NCI-H774 (cell line): ENCODE data around the gene GALNT10.

ENCODE experiments used
- DNase-seq: peaks from one replicate; lab custom pipeline; 2025; lab: John Stamatoyannopoulos, UW

The GALNT10 gene

DNA sequence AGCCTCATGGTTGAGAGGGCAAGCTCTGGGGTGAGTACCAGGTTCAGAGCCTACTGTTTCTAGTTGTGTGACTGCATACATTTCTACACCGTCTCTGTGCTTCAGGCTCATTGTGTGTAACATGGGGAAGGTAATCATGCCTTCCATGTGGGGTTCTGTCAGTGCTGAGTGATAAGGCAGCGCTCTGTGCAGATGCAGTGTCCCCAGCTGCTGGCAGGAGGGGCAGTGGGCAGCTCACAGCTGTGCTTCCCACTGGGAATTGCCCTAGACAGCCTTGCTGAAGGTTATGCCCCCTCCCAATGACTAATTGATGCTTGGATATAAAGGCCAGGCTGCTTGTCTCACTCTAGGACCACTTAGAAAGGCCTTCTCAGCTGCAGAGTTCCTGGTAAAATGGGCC, 133.5 kb downstream of the GALNT10 start:
- DNase-seq, result no peak

DNA sequence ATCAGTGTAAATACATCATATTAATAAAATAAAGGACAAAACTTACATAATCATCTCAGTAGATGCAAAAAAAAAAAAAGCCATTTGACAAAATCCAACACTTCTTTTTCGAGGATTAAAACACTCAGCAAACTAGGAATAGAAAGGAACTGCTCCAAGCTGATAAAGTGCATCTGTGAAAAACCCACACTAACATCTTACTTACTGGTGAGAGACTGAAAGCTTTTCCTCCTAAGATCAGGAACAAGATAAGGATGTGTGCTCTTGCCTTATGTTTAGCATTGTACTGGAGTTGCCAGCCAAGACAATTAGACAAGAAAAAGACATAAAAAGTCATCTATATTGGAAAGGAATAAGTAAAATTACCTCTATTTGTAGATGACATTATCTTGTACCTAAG, 135.0 kb downstream of the GALNT10 start:
- DNase-seq, result no peak

DNA sequence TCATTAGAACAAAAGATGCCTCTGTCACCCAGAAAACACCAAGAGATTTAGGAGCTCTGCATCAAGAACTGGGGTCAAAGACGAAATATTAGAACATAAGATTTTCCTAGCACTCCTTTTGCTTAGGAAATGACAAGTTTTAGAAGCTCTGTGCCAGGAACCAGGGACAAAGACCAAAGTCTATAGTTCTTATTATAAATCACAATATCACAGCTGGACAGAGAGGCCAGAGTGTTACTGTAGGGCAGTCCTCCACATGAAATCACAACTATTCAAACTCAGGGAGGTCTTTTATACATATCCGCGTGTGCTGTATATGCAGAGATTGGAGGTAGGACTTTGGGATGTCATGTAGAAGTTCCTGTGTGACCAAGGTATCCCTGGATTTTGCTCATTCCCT, 138.5 kb downstream of the GALNT10 start:
- no peak for DNase-seq

DNA sequence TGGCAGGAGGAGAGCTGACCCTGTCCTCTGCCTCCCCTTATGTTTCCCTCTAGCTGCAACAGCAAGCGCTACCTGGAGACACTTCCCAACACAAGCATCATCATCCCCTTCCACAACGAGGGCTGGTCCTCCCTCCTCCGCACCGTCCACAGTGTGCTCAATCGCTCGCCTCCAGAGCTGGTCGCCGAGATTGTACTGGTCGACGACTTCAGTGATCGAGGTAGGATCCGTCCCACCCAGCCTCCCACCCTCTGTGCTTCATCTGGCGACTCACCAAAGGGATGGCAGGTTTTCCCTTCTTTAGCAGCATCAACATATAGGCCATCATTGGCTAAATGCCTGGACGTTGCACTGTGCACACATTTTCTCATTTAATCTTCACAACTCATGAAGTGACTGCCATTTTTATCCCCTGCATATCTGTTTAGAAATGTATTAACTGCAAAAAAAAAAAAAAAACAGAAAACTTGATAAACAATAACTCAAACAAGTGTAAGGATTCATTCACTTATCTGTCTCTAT, 139.0 kb downstream of the GALNT10 start:
- no peak for DNase-seq

DNA sequence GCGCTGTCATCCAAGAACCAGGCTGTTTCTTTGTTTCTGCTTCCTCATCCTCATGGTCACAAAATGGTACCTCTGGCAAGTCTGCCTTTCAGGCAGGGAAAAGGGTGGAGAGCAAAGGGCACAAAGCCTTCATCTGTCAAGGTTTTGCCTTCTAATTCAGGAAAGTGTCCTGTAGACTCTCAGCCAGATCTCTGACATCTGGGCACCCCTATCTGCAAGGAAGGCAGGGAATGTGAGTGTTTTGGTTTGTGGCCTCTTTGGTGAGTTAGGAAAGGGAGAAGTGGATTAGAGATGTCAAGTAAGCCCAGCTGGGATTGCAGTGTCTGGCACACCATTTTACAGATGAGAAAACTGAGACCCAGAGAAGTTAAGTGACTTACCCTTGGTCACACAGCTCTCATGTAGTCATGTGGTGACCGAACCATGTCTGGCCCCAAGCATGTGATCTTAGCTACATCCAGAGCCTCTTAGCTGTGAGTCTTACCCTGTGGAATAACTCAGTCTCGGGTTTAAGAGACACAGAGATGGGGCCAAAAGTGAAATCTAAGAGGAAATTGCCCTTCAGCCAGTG, 139.6 kb downstream of the GALNT10 start:
- DNase-seq, result no peak

DNA sequence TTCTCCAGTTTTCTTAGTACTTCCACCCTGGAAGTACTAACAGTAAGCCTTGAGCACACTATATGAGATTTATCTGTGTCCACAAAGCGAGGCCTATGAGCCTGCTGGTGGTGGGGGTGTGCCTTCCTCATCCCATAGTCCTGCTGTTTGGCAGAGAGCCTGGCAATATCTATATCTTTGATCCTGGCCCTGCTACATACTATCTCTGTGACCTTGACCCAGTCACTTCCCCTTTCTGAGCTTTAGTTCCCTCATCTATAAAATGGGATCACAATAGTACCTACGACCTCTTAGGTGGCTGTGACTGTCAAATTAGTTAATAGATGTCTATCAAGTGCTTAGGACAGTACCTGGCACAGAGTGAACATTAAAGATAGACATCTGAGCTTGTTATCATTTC, 140.7 kb downstream of the GALNT10 start:
- DNase-seq, result no peak

DNA sequence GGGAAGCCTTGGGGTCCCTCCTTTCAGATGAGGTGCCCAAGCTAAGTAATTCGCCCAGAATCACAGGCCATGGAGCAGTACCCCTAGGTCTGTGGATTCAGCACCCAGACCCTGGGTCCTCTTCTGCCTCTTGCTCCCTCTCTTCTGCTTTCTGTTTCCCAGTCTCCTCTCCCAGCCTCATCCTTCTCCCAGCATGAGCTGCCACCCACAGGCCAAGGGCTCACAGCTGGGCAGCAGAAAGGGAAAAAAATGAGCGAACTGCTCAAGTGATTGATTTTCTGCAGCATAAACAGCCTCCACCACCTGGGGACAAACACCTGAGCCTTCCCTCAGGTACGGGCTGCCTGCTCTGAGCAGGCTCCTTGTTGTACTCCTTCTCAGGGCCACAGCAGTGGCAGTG, 141.4 kb downstream of the GALNT10 start:
- DNase-seq, result no peak

DNA sequence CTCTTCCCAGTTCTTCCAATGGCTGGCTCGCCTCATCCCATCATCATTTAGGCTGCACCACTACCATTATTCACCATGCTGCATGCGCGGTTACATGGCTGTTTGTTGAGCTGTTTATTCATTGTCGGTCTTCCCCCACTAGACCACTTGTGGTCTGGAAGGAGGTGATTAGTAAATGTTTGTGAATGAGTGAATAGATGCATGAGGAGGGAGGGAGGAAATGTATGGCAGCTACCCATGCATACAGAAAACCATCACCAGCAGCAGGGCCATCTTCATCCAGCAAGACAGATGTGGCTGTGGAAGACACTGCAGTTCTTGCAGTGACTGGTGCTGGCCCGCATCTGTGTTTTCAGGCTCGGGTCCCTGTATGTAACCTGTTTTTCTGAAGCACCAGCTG, 141.9 kb downstream of the GALNT10 start:
- DNase-seq, result no peak

DNA sequence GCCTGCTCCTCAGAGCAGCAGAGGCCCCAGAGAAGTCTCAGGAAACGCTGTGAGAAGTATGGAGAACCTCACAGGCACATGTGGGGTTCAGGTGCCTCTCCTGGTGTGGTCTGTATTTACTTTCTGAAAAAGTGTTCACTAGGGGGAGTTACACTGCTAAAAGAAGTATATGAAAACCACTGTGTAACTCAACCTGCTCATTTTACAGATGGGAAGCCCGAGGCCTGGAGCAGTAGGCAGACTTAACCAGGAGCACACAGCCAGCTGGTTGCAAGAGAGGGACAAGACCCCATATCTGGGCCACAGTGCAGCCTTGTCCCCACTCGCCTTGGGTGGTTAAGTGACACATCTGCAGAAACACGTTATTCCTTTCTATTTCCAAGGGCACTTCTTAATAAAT, 142.5 kb downstream of the GALNT10 start:
- DNase-seq, result no peak

DNA sequence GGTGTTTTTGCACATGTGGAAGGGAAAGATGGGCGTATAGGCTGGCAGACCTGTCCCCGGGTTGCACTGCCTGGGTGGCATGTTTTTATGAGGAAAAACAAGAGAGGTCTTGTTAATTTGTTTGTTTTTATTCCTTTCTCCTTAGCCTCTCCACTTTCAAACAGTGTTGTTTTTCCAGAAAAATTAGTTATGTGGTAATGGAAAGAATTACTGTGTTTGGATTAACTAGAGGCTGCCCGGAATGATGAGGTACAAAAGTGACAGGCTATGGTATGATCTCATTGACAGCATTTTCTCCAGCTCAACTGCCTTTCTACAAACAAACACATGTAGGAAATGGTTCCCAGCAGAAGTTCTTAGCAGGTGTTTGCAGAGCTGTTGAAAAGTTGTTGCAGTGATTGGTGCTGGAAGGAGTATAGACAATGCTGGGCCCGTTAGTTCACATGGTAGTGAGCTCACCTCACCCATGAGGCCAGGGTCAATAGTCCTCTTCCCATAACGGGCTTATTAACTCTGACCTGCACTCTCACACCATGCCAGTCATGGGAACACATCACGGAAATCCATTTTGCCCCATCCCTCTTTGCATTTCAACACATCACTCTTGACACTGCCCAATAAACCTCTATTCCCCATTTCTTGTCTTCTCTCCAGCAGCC, 144.0 kb downstream of the GALNT10 start:
- no peak for DNase-seq

DNA sequence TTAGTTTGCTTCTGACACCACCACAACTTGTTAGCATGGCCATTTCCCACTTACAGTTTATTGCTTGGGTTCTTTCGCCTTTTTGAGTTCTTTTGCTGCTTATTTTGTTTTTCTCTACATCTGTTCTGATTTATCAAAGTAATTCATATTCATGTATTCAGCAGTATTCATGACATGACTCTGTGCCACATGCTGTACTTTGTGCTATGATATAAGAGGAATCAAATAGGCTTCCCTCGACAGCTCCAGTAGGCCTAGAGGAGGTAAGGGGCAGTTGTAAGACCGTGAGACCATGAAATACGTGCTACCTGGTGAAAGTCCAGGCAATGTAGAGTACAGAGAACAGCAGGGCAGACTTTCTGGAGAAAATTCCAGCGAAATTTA, 144.5 kb downstream of the GALNT10 start:
- DNase-seq, result no peak

DNA sequence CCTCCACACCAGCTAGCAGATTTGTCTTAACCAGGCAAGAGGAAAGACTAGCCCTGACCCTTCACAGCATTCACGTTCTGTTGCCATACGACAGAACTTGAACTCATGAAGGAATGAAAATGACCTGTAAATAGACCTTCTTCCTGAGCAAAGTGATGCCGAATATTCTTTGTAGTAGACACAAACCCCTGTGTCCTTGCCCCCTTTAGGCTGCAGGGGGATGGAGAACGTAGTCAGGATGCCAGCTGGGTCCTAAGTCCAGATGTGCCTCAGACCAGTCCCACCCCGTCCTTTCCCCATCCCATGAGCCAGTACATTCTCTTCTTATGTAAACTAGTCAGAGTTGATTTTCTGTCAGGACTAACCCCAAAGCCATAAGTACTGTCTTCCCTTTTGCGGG, 151.1 kb downstream of the GALNT10 start:
- no peak for DNase-seq

DNA sequence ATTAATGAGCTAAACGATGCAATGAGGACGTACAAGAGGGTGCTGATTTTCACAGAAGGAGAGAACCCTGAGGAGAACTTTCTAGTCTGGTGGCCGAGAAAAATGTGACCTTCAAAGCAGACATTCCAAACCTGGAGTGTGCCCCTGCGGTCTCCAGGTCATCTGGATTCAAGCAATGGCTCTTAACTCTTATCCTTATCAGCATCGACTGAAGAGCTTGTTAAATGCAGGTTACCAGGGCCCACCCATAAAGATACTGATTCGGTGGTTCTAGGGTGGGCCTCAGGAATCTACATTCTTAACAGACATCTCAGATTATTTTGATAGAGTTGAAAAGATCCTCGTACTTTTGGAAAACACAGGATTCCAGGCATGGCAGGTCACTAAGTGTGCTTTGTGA, 151.7 kb downstream of the GALNT10 start:
- no peak for DNase-seq

DNA sequence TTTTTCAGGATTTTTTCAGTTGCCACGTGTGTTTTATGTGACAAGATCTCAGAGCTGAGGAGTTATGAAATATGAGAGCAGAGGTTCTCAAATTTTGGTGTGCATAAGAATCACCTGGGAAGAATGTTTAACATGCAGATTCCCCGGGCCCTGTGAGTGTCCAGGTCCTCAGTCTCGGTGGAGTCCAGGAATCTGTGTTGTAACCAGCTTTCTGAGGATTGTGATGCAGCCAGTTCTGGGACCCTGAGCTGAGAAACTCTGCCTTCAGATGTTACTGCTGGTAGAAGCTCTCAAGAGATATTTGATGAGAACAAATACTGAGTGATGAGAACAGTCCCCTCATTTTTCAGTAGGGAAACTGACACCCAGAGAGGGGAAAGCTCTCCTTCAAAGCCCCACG, 152.4 kb downstream of the GALNT10 start:
- DNase-seq, result no peak

DNA sequence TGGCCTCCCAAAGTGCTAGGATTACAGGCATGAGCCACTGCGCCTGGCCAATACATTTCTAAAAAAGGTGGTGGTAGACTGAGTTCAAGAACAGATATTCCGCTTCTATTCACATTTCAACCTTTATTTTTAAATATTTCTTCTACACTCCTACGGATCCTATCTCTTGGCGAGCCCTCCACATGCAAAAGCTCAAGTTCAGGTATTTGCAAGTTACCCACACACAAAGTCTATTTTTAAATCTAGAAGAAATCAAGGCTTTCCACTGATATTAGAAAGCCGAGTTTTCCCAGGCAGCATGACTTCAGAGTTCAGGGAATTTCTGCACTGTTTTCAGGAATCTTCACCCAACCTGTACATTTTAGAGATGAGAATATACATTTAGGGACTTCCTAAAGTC, 153.9 kb downstream of the GALNT10 start:
- no peak for DNase-seq

DNA sequence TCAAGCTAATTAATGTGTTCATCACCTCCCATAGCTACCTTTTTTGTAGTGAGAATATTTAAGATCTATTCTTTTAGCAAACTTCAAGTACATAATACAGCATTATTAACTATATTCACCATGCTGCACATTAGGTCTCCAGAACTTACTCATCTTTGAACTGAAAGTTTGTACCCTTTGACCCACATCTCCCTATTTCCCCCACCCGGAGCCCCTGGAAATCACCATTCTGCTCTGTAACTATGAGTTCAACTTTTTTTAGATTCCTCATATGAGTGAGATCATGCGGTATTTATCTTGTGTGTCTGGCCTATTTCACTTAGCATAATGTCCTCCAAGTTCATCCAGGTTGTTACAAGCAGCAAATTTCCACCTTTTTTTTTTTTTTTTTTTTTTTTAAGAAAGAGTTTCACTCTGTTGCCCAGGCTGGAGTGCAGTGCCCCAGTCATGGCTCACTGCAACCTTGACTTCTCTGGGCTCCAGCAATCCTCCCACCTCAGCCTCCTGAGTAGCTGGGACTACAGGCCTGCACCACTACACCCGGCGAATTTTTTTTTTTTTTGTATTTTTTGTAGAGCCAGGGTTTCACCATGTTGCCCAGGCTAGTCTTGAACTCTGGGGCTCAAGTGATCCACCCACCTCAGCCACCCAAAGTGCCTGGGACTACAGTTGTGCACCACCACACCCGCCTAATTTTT, 154.9 kb downstream of the GALNT10 start:
- DNase-seq, result no peak

DNA sequence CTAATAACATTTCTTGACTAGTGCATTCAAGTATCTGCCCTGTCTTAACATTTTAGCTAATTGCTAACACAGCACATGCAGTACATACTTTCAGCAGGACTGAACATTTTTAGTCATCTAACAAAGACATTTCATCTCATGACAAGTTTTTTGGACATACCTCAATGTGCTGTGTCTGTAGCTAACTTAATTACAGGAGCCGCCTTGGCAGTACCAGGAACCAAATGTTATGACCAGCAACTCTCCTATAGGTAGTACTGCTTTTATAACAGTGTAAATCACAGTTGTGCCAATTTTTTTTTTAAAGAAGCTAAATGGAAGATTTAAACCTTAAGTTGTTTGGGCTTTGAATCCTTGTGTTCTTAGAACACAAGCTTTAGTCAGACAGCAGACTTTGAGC, 155.9 kb downstream of the GALNT10 start:
- DNase-seq, result no peak

DNA sequence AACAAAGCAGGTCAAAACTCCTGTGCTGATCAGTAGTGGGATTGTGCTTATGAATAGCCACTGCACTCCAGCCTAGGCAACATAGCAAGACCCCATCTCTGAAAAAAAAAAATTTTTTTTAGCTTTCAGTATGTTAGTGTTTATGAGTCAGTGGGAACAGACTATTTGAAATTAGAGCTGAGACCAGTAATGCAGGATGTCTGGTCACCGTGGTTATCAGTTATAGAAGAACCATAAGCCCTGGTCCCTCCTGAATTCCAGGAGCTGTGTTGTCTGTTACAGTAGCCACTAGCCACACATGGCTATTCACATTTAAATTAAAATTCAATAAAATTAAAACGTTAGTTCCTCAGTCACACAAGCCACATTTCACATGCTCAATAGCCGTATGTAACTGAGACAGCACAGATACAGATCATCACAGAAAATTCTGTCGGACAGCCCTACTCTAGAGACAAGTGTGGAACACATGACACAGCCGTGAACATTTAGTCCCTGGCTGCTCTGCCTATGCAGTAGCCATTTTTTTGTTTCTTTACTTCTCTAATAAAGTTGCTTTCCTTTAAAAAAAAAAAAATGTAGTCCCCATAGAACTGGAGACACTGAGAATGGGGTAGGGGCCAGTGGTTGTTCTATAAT, 159.2 kb downstream of the GALNT10 start:
- no peak for DNase-seq

DNA sequence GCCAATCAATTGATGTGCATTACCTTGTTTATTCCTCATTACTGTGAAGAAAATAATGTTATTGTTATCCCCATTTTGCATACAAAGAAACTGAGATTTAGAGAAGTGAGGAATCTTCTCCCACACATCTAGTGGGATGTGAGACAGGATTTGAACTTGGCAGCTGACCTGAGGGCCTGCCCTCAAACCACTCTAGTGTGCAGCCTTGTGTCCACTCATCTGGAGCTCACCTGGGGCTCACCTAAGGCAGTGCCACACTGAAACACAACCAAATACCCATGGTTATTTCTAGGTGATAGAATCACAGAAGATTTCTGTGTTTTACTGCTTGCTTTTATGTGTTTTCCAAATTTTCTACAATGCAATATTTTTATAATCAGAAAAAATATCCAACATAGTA, 160.6 kb downstream of the GALNT10 start:
- DNase-seq, result no peak

DNA sequence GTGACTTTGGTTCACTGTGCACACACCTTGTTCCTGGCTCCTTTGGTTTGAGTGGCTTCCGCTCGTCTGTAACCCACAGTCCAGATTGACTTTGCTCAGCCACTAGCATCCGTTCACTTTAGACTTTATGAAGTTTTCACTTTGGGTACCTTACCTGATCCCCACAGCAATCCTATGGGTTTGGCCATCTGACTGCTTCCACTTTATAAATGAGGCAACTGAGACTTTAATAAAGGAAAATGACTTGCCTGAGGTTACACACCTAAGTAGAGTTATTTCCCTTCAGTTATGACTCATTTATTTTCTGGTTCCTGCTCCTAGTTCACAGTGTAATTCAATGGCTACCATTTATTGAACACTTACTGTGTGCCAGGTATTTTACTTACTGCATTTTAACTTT, 161.0 kb downstream of the GALNT10 start:
- no peak for DNase-seq

DNA sequence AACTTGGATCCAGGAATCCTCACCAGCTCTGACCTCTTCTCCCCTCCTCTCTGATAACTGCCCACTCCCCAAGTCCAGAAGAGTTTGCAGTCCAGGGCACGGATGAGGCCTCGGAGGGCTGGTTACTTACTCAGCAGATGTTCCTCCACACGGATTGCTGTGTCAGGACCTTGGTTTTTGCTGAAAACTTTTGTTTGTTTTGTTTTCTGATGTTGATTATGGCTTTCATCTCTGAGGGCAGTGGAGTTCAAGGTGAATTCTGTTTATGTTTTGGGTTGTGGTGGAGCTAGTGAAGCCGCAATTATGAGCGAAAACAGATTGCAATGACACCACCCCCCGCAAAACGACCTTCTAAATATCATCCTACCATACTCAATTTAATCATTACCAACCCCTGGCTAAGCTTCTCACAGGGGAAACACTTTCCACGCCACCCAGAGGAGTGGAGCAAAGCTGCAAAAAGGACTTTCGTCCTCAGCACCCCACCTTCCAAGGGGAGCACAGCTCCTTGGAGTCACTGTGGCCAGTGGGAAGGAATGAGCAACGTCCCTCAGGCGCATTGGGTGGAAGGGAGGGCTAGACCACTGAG, 162.5 kb downstream of the GALNT10 start:
- DNase-seq, result no peak

DNA sequence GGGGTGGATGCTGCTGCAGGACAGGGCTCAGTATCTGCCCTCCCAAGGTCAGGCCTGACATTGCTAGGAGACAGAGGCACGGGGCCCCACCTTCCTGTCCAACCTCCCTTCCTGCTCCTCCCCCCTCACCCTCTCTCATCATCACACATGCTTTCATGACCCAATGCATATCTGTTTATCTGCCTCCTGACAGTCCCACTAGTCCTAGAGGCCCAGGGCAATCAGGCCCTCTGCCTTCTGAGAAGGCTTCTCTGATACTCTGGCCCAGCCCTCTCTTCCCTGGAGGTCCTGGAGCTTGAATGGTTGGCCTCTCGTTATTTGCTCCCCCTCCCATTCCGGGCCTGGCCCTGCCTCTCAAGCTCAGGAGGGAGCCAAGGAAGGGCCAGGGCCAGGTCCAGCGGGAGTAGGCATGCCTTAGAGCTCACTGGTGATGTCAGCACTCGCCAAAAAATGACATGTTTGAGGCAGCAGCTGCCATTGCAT, 164.6 kb downstream of the GALNT10 start:
- DNase-seq, result no peak
